Left ventricle myocardium inferior (tissue), 1 donor: ENCODE data around the gene PDLIM5. TPM values are rescaled to one million over a fixed set of nuclear protein-coding genes. Genes with fewer than 3 reads are reported as not detected.

Source experiments
- DNase-seq: peaks from one replicate; pipeline ENCODE4 v3.0.0-alpha.2; 2020
- H3K27ac ChIP-seq: fragments of 200-600 bp; replicated peaks from 2 replicates; pipeline ENCODE4 v1.8.0; 2021
- H3K27me3 ChIP-seq: fragments of 200-600 bp; 2 replicates; pipeline ENCODE4 v1.8.0; 2021; ENCODE audit warnings: low read depth
- H3K36me3 ChIP-seq: fragments of 200-600 bp; 2 replicates; pipeline ENCODE4 v1.8.0; 2021
- H3K4me1 ChIP-seq: fragments of 200-600 bp; 2 replicates; pipeline ENCODE4 v1.8.0; 2021
- H3K4me3 ChIP-seq: fragments of 200-600 bp; 2 replicates; pipeline ENCODE4 v1.8.0; 2021; ENCODE audit warnings: mild to moderate bottlenecking, moderate library complexity
- H3K9me3 ChIP-seq: fragments of 200-600 bp; replicated peaks from 2 replicates; pipeline ENCODE4 v1.8.0; 2021
- CTCF ChIP-seq: fragments of 200-600 bp; IDR thresholded peaks from 2 replicates; pipeline ENCODE4 v1.8.0; 2021; ENCODE audit warnings: antibody characterized with exemption, mild to moderate bottlenecking, borderline replicate concordance
- intact Hi-C: fragments of 100-400 bp; cut with micrococcal nuclease; formaldehyde crosslinking; loops from one replicate; pipeline ENCODE4 v1.11.0; 2022
- total RNA-seq: library from RNA; stranded (reverse); fragmentation: NEBNext Ultra II Directional; extraction: Animal tissue kit (Norgen Biotek cat#: 25700); gene quantifications from one replicate; pipeline ENCODE4 v1.2.1, GENCODE V29; 2021
- donor health status: DM: no; HTN: yes; CAD: no; lungs with severe emphysema.

PDLIM5 gene
- total RNA-seq, 1 donor from 2014 or later: 982 TPM

- no peak for DNase-seq
- Histone ChIP-seq H3K27ac (peak overlapping the region; percentile 82), H3K9me3 (no peaks in the 10 kb centered on the region), H3K4me1 (peaks cover 83% of the 10 kb centered on the region), H3K27me3 (no peaks in the 10 kb centered on the region), H3K4me3 (no peak overlapping the region), H3K36me3 (no peaks in the 10 kb centered on the region)
- intact Hi-C loops: no loop called here
- TF ChIP-seq CTCF: no peak
These were observed 93.1 kb downstream of the PDLIM5 start for GRCh38 chr4:94544811-94545210.

GRCh38 chr4:94545296-94545695, 93.6 kb downstream of the PDLIM5 start:
- TF ChIP-seq CTCF: no peak
- H3K36me3 ChIP-seq: no peaks in the 10 kb centered on the region
- no peak overlapping the region for H3K4me3 ChIP-seq
- peak overlapping the region; percentile 82 for H3K27ac ChIP-seq
- no peaks in the 10 kb centered on the region for H3K27me3 ChIP-seq
- no peaks in the 10 kb centered on the region for H3K9me3 ChIP-seq
- no peak for DNase-seq
- intact Hi-C loops: no loop called here
- H3K4me1 ChIP-seq: peaks cover 81% of the 10 kb centered on the region

- H3K4me1 ChIP-seq: peaks cover 83% of the 10 kb centered on the region
- TF ChIP-seq CTCF: no peak
- intact Hi-C loops: no loop called here
These were observed 95.2 kb downstream of the PDLIM5 start for GRCh38 chr4:94546949-94547348.

GRCh38 chr4:94548571-94548970, 96.8 kb downstream of the PDLIM5 start:
- H3K27me3 ChIP-seq: no peaks in the 10 kb centered on the region
- no peak for DNase-seq
- H3K27ac ChIP-seq: peak overlapping the region; percentile 82
- peaks cover 90% of the 10 kb centered on the region for H3K4me1 ChIP-seq
- H3K4me3 ChIP-seq: no peak overlapping the region
- no peaks in the 10 kb centered on the region for H3K9me3 ChIP-seq
- peaks cover under 1% of the 10 kb centered on the region for H3K36me3 ChIP-seq
- TF ChIP-seq CTCF: no peak
- intact Hi-C loops: no loop called here

More at GRCh38 chr4:94546949-94547348, 95.2 kb downstream of the PDLIM5 start:
- Histone ChIP-seq H3K4me3 (no peak overlapping the region), H3K27ac (peak overlapping the region; percentile 82), H3K9me3 (no peaks in the 10 kb centered on the region), H3K27me3 (no peaks in the 10 kb centered on the region), H3K36me3 (no peaks in the 10 kb centered on the region)
- no peak for DNase-seq

- Histone ChIP-seq H3K36me3 (peaks cover 6% of the 10 kb centered on the region), H3K4me3 (no peak overlapping the region), H3K9me3 (no peaks in the 10 kb centered on the region), H3K27me3 (no peaks in the 10 kb centered on the region), H3K27ac (peak overlapping the region; percentile 82), H3K4me1 (peaks cover 88% of the 10 kb centered on the region)
- intact Hi-C loops: no loop called here
- DNase-seq: no peak
- TF ChIP-seq CTCF: no peak
These were observed 98.6 kb downstream of the PDLIM5 start for GRCh38 chr4:94550352-94550751.

GRCh38 chr4:94550851-94551250, 99.1 kb downstream of the PDLIM5 start:
- peaks cover 6% of the 10 kb centered on the region for H3K36me3 ChIP-seq
- H3K4me3 ChIP-seq: no peak overlapping the region
- peak overlapping the region; percentile 82 for H3K27ac ChIP-seq
- no peak for TF ChIP-seq CTCF
- H3K27me3 ChIP-seq: no peaks in the 10 kb centered on the region
- H3K9me3 ChIP-seq: no peaks in the 10 kb centered on the region
- peaks cover 83% of the 10 kb centered on the region for H3K4me1 ChIP-seq
- intact Hi-C loops: no loop called here
- DNase-seq: no peak
